Trophoblast cell (in vitro differentiated cells and primary cell): ENCODE data around the gene UBR3.

Experiments used
- DNase-seq, 2 donors: peaks; one replicate each; pipeline ENCODE4 v3.0.0-alpha.2; 2016
- H2AFZ ChIP-seq: 2 replicates; pipeline ENCODE4 v1.6.1; 2013; ENCODE audit warnings: low read length, moderate library complexity, mild to moderate bottlenecking; ENCODE audit not compliant: insufficient read depth, poor library complexity
- H2AK5ac ChIP-seq: 2 replicates; pipeline ENCODE4 v1.6.1; 2013; ENCODE audit warnings: mild to moderate bottlenecking, low read length
- H2BK120ac ChIP-seq: 2 replicates; pipeline ENCODE4 v1.6.1; 2013; ENCODE audit warnings: low read length, mild to moderate bottlenecking, moderate library complexity; ENCODE audit not compliant: insufficient read depth, poor library complexity
- H2BK12ac ChIP-seq: 2 replicates; pipeline ENCODE4 v1.6.1; 2013; ENCODE audit warnings: mild to moderate bottlenecking, low read length, moderate library complexity
- H2BK5ac ChIP-seq: 2 replicates; pipeline ENCODE4 v1.6.1; 2013; ENCODE audit warnings: low read length, low read depth, moderate library complexity, mild to moderate bottlenecking; ENCODE audit not compliant: poor library complexity
- H3K14ac ChIP-seq: 2 replicates; pipeline ENCODE4 v1.6.1; 2013; ENCODE audit warnings: mild to moderate bottlenecking, low read length
- H3K18ac ChIP-seq: 2 replicates; pipeline ENCODE4 v1.6.1; 2013; ENCODE audit warnings: mild to moderate bottlenecking, low read length
- H3K23ac ChIP-seq: 2 replicates; pipeline ENCODE4 v1.6.1; 2013; ENCODE audit warnings: low read length
- H3K27ac ChIP-seq: 2 replicates; pipeline ENCODE4 v1.5.1; 2013; ENCODE audit warnings: low read depth, mild to moderate bottlenecking, inconsistent platforms, low read length, moderate library complexity
- H3K27me3 ChIP-seq: 2 replicates; pipeline ENCODE4 v1.6.1; 2013; ENCODE audit warnings: inconsistent platforms, mild to moderate bottlenecking, low read length, moderate library complexity; ENCODE audit not compliant: insufficient read depth
- H3K36me3 ChIP-seq, 2 experiments: 1 replicate in 1 of 2; 2 replicates in 1 of 2; pipeline ENCODE4 v1.6.1; 2013; ENCODE audit warnings: low read length in 2 of 2, mild to moderate bottlenecking in 2 of 2, moderate library complexity in 1 of 2; ENCODE audit not compliant: insufficient read depth in 2 of 2, control insufficient read depth in 1 of 2
- H3K4ac ChIP-seq: 2 replicates; pipeline ENCODE4 v1.6.1; 2013; ENCODE audit warnings: low read depth, mild to moderate bottlenecking, low read length, moderate library complexity
- H3K4me1 ChIP-seq, 2 experiments: 1 replicate in 1 of 2; 2 replicates in 1 of 2; pipeline ENCODE4 v1.6.1; 2013; ENCODE audit warnings: low read length in 2 of 2, mild to moderate bottlenecking in 2 of 2, moderate library complexity in 1 of 2; ENCODE audit not compliant: insufficient read depth in 2 of 2, control insufficient read depth in 1 of 2
- H3K4me2 ChIP-seq: 2 replicates; pipeline ENCODE4 v1.6.1; 2013; ENCODE audit warnings: inconsistent platforms, mild to moderate bottlenecking, low read length, moderate library complexity
- H3K4me3 ChIP-seq: 2 replicates; pipeline ENCODE4 v1.5.1; 2013; ENCODE audit warnings: mild to moderate bottlenecking, low read depth, low read length, inconsistent platforms
- H3K79me1 ChIP-seq: one replicate; pipeline ENCODE4 v1.6.1; 2013; ENCODE audit warnings: low read length
- H3K79me2 ChIP-seq: 2 replicates; pipeline ENCODE4 v1.6.1; 2013; ENCODE audit warnings: low read length, mild to moderate bottlenecking; ENCODE audit not compliant: control insufficient read depth, insufficient read depth, poor library complexity
- H3K9ac ChIP-seq: 2 replicates; pipeline ENCODE4 v1.6.1; 2013; ENCODE audit warnings: mild to moderate bottlenecking, low read length
- H3K9me3 ChIP-seq: 2 replicates; pipeline ENCODE4 v1.6.1; 2013; ENCODE audit warnings: low read depth, mild to moderate bottlenecking, control low read depth, inconsistent platforms, low read length; ENCODE audit not compliant: insufficient read depth
- H4K12ac ChIP-seq: 2 replicates; pipeline ENCODE4 v1.6.1; 2013; ENCODE audit warnings: low read depth, mild to moderate bottlenecking, low read length, moderate library complexity
- H4K8ac ChIP-seq: 2 replicates; pipeline ENCODE4 v1.6.1; 2013; ENCODE audit warnings: low read depth, mild to moderate bottlenecking, low read length, moderate library complexity
- H4K91ac ChIP-seq: one replicate; pipeline ENCODE4 v1.6.1; 2013; ENCODE audit warnings: low read depth, mild to moderate bottlenecking, low read length, moderate library complexity
- WGBS: extraction: QIAGEN DNeasy Blood & Tissue Kit; methylation state at CpG from one replicate; pipeline ENCODE4 v1.1.7; 2013; ENCODE audit warnings: missing lambda C conversion rate; ENCODE audit not compliant: insufficient read length, insufficient coverage; ENCODE audit errors: extremely low coverage; 5-methylcytosine and 5-hydroxymethylcytosine counted together

Gene UBR3

DNA sequence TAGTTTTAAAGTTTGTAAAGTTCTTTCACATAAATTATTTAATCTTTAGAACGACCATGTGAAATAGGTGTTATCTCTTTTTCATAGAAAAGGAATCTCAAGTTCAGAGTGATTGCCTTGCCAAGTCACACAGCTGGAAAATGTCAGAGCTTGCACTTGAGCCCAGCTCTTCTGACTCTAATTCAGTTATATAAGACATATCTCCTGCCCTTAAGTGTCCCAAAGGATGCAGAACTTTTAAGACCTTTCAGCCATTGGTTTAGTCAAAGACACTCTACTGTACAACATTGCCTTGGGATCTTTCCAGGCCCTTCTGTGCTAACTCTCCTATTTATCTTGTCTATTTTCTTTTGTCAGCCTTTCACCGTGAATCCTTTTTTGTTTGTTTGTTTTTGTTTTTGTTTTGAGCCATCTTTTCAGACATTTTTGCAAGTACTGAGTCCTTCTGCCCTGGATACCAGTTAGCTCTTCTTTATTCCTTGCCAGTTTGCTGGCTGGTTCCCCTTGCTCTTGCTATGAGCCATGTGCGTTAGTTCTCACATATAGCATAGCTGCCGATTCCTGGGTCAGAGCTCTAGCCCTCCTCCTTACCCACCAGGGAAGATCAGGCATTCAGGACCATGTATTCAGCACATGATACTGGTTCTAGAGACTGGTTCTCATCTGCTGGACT is 190.7 kb downstream of the UBR3 start:
- H3K23ac ChIP-seq: no peak overlapping the region
- H3K4me1 ChIP-seq: no peaks in the 10 kb centered on the region
- H3K79me1 ChIP-seq: no peaks in the 10 kb centered on the region
- H3K9me3 ChIP-seq: no peaks in the 10 kb centered on the region
- no peak overlapping the region for H3K9ac ChIP-seq
- no CpG with 5 or more reads among the region's 4 CpGs for WGBS
- H2BK5ac ChIP-seq: no peak overlapping the region
- H3K79me2 ChIP-seq: no peaks in the 10 kb centered on the region
- no peak overlapping the region for H3K14ac ChIP-seq
- no peak overlapping the region for H3K4ac ChIP-seq
- H3K36me3 ChIP-seq: peaks cover 0 to 2% of the 10 kb centered on the region in 2 experiments
- no peak overlapping the region for H4K8ac ChIP-seq
- no peak overlapping the region for H3K4me2 ChIP-seq
- H2AK5ac ChIP-seq: no peak overlapping the region
- H4K91ac ChIP-seq: no peak overlapping the region
- no peak overlapping the region for H2AFZ ChIP-seq
- no peak overlapping the region for H3K18ac ChIP-seq
- no peak overlapping the region for H2BK120ac ChIP-seq
- no peak overlapping the region for H2BK12ac ChIP-seq
- H4K12ac ChIP-seq: no peak overlapping the region
- no peak overlapping the region for H3K27ac ChIP-seq
- H3K4me3 ChIP-seq: no peak overlapping the region
- DNase-seq: no peak
- H3K27me3 ChIP-seq: no peaks in the 10 kb centered on the region

DNA sequence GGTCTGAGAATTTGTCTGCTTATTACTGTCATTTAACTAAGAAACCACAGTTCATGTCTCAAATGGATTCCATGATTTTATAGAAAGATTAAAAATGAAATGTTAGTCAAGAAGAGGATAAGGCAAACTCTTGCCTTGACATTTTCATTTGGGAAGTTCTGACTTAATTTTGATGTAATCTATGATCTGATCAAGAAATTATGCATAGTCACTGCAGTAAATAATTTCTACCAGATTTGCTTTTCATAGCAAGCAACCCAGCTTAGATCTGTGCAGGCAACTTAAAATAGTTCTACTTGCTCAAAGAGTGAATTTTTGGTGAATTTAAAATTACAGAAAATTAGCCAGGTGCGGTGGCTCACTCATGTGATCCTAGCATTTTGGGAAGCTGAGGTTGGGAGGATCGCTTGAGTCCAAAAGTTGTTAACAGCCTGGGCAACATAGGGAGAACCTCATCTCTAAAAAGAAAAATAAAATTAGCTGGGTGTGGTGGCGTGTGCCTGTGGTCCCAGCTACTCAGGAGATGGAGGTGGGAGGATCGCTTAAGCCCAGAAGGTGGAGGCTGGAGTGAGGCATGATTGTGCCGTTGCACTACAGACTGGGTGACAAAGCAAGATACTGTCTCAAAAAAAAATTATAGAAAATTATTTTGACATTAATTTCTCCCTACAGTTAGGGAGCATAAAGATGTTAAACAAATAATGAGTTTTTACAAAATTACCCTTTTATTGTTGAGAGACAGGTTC is 192.0 kb downstream of the UBR3 start:
- no peak overlapping the region for H2BK5ac ChIP-seq
- H3K4ac ChIP-seq: no peak overlapping the region
- no peak overlapping the region for H2BK120ac ChIP-seq
- H2BK12ac ChIP-seq: no peak overlapping the region
- no peak overlapping the region for H2AK5ac ChIP-seq
- H3K4me3 ChIP-seq: no peak overlapping the region
- no peak for DNase-seq
- H4K91ac ChIP-seq: no peak overlapping the region
- peaks cover 0 to 2% of the 10 kb centered on the region in 2 experiments for H3K36me3 ChIP-seq
- no peak overlapping the region for H4K12ac ChIP-seq
- H3K27ac ChIP-seq: no peak overlapping the region
- H3K4me2 ChIP-seq: no peak overlapping the region
- H3K79me2 ChIP-seq: no peaks in the 10 kb centered on the region
- H3K14ac ChIP-seq: no peak overlapping the region
- no peaks in the 10 kb centered on the region for H3K27me3 ChIP-seq
- H3K23ac ChIP-seq: no peak overlapping the region
- no peaks in the 10 kb centered on the region for H3K79me1 ChIP-seq
- no peak overlapping the region for H4K8ac ChIP-seq
- H2AFZ ChIP-seq: no peak overlapping the region
- no peaks in the 10 kb centered on the region for H3K4me1 ChIP-seq
- H3K9ac ChIP-seq: no peak overlapping the region
- no peak overlapping the region for H3K18ac ChIP-seq
- WGBS: no CpG with 5 or more reads among the region's 5 CpGs
- no peaks in the 10 kb centered on the region for H3K9me3 ChIP-seq

DNA sequence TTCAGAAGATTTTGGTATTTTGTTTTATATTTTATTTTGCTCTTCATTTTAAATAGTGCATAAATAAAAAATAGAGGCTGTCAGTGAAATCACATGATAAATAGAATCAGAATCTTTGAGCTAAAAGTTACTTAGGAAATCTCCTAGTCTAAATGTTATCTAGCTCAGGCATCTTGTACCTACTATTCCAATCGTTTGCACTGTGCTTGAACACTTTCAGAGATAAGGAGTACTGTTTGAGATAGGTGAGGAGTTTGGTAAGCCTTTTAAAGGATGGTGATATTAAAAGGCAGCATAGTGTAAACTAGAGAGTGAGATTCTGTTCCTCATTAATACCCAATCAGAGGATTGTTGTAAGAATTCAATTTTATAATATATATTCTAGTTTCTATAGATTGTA is 193.5 kb downstream of the UBR3 start:
- no peak overlapping the region for H4K12ac ChIP-seq
- no CpG with 5 or more reads among the region's 1 CpG for WGBS

DNA sequence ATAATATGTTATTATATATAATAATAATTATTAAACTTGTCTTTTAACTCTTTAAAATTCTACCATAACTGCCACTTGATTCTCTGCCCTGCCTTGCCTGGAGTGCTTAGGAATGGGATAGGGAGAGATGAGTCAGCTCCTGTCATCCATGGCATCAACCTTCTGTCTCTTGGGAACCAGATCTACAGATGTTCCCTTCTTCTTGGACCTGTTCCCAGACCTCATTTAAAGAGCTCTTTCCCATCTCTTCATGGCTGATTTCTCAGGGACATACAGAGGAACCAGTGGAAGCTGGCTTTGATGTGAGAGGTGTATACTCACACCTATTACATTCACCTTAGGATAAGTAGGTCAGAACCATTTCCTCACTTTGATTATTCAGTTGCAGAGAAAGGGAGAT is 195.4 kb downstream of the UBR3 start:
- Histone ChIP-seq H3K4ac (no peak overlapping the region), H3K14ac (no peak overlapping the region), H3K4me2 (no peak overlapping the region), H4K12ac (no peak overlapping the region), H3K79me1 (no peaks in the 10 kb centered on the region), H2BK5ac (no peak overlapping the region), H3K4me1 (no peaks in the 10 kb centered on the region), H4K8ac (no peak overlapping the region), H3K23ac (no peak overlapping the region), H2AFZ (no peak overlapping the region), H3K79me2 (no peaks in the 10 kb centered on the region), H3K27me3 (no peaks in the 10 kb centered on the region), H3K27ac (no peak overlapping the region), H3K4me3 (no peak overlapping the region), H2BK12ac (no peak overlapping the region), H4K91ac (no peak overlapping the region), H2AK5ac (no peak overlapping the region), H3K18ac (no peak overlapping the region), H3K9ac (no peak overlapping the region), H3K36me3 (peaks cover 0 to 2% of the 10 kb centered on the region in 2 experiments), H3K9me3 (no peaks in the 10 kb centered on the region), H2BK120ac (no peak overlapping the region)
- DNase-seq: peak in 1 of 2 donors; percentile 10

More for the DNA sequence above, 193.5 kb downstream of the UBR3 start:
- no peaks in the 10 kb centered on the region for H3K79me1 ChIP-seq
- H2BK120ac ChIP-seq: no peak overlapping the region
- H3K23ac ChIP-seq: no peak overlapping the region
- no peak overlapping the region for H3K18ac ChIP-seq
- no peaks in the 10 kb centered on the region for H3K27me3 ChIP-seq
- no peak overlapping the region for H3K14ac ChIP-seq
- no peak overlapping the region for H3K9ac ChIP-seq
- no peak overlapping the region for H2BK5ac ChIP-seq
- H2AK5ac ChIP-seq: no peak overlapping the region
- no peak overlapping the region for H3K4ac ChIP-seq
- peaks cover 0 to 2% of the 10 kb centered on the region in 2 experiments for H3K36me3 ChIP-seq
- H3K4me3 ChIP-seq: no peak overlapping the region
- no peaks in the 10 kb centered on the region for H3K4me1 ChIP-seq
- no peak for DNase-seq
- no peak overlapping the region for H4K8ac ChIP-seq
- no peak overlapping the region for H3K4me2 ChIP-seq
- H3K9me3 ChIP-seq: no peaks in the 10 kb centered on the region
- H2BK12ac ChIP-seq: no peak overlapping the region
- no peak overlapping the region for H2AFZ ChIP-seq
- H4K91ac ChIP-seq: no peak overlapping the region
- no peaks in the 10 kb centered on the region for H3K79me2 ChIP-seq
- no peak overlapping the region for H3K27ac ChIP-seq
